Keratinocyte (primary cell): Measurements from ENCODE around the gene NPIPA1. TPM values are rescaled to one million over a fixed set of nuclear protein-coding genes. Genes with fewer than 3 reads are reported as not detected.
"Not testable (repeated sequence)": the region's sequence is repeated elsewhere in the genome, so short reads cannot be mapped to it uniquely, and the experiment has no call there.

Experiments used
- DNase-seq: peaks from one replicate; pipeline ENCODE4 v3.0.0-alpha.2; 2011; ENCODE audit warnings: low read depth, missing footprints, low spot score
- FAIRE-seq: peaks from 2 replicates; lab custom pipeline; 2011; peaks lifted over from hg19 to GRCh38; lab: Jason Lieb, UNC
- H2AFZ ChIP-seq: 2 replicates; pipeline ENCODE4 v1.6.0; 2012; ENCODE audit warnings: low read length, control low read depth, inconsistent platforms; ENCODE audit not compliant: control insufficient read depth
- H3K27ac ChIP-seq: 2 replicates; pipeline ENCODE4 v1.5.1; 2011; ENCODE audit warnings: low read length; ENCODE audit not compliant: control insufficient read depth, insufficient read depth
- H3K27me3 ChIP-seq: 3 replicates; pipeline ENCODE4 v1.6.0; 2011; ENCODE audit warnings: low read length; ENCODE audit not compliant: control insufficient read depth, insufficient read depth; ENCODE audit errors: extremely low read depth
- H3K36me3 ChIP-seq, 2 experiments: 2 replicates in 1 of 2; 3 replicates in 1 of 2; pipeline ENCODE4 v1.5.1; 2011; ENCODE audit warnings: low read length in 2 of 2, mild to moderate bottlenecking in 1 of 2; ENCODE audit not compliant: control insufficient read depth in 2 of 2, insufficient read depth in 2 of 2; ENCODE audit errors: extremely low read depth in 1 of 2
- H3K4me1 ChIP-seq: 3 replicates; pipeline ENCODE4 v1.5.1; 2011; ENCODE audit warnings: low read length; ENCODE audit not compliant: control insufficient read depth, insufficient read depth; ENCODE audit errors: extremely low read depth
- H3K4me2 ChIP-seq: 3 replicates; pipeline ENCODE4 v1.6.0; 2011; ENCODE audit warnings: low read depth, low read length; ENCODE audit not compliant: control insufficient read depth, insufficient read depth; ENCODE audit errors: extremely low read depth
- H3K4me3 ChIP-seq, 3 experiments: fragments of 200-600 bp in 1 of 3; sonication (generic) in 1 of 3; 2 replicates in 2 of 3; 3 replicates in 1 of 3; pipeline ENCODE4 v1.5.1; 2011 to 2016; ENCODE audit warnings: low read length in 3 of 3, mild to moderate bottlenecking in 3 of 3, control low read depth in 2 of 3, inconsistent platforms in 1 of 3, low read depth in 1 of 3, mixed read lengths in 1 of 3, mixed run types in 1 of 3, moderate library complexity in 1 of 3; ENCODE audit not compliant: control insufficient read depth in 2 of 3, insufficient read depth in 2 of 3; ENCODE audit errors: extremely low read depth in 1 of 3
- H3K79me2 ChIP-seq: 2 replicates; pipeline ENCODE4 v1.6.0; 2012; ENCODE audit warnings: low read length; ENCODE audit not compliant: control insufficient read depth, insufficient read depth
- H3K9ac ChIP-seq: 3 replicates; pipeline ENCODE4 v1.6.0; 2011; ENCODE audit warnings: low read length; ENCODE audit not compliant: control insufficient read depth, insufficient read depth; ENCODE audit errors: extremely low read depth
- H3K9me1 ChIP-seq: 3 replicates; pipeline ENCODE4 v1.6.0; 2011; ENCODE audit warnings: low read length; ENCODE audit not compliant: control insufficient read depth, insufficient read depth; ENCODE audit errors: extremely low read depth
- H3K9me3 ChIP-seq: 2 replicates; pipeline ENCODE4 v1.5.1; 2012; ENCODE audit warnings: low read depth, low read length; ENCODE audit not compliant: control insufficient read depth
- H4K20me1 ChIP-seq: 3 replicates; pipeline ENCODE4 v1.6.0; 2011; ENCODE audit warnings: low read length; ENCODE audit not compliant: control insufficient read depth, insufficient read depth; ENCODE audit errors: extremely low read depth
- dilution Hi-C: fragments of 300-500 bp; cut with MboI; formaldehyde crosslinking; loops from one replicate; pipeline ENCODE4 v1.7.0; 2020; ENCODE audit warnings: low sequenced_read_pairs; ENCODE audit not compliant: extremely low pct_ligation_motif_present
- polyA plus RNA-seq, 5 experiments: library from polyadenylated mRNA; depleted of rRNA in 3 of 5; stranded (reverse) in 3 of 5; stranded (forward) in 1 of 5; unstranded in 1 of 5; fragments of >200 nt; gene quantifications; 1 replicate in 1 of 5; 2 replicates in 3 of 5; 3 replicates in 1 of 5; pipeline versions ENCODE4 v1.2.1 to v1.2.3, GENCODE V29; 2011 to 2012; ENCODE audit warnings: missing spikeins in 2 of 5, low read depth in 1 of 5, low replicate concordance in 1 of 5

The NPIPA1 gene
- polyA plus RNA-seq, 1 donor (not counting 4 experiments of a cell fraction or from before 2014, with no cell fraction given), result 37.2 TPM

GRCh38 chr16:14912588-14912987 lies 24.7 kb upstream of the NPIPA1 start:
- H4K20me1 ChIP-seq, H3K27me3 ChIP-seq, DNase-seq, H3K36me3 ChIP-seq, FAIRE-seq, H3K9ac ChIP-seq, H3K4me3 ChIP-seq, H2AFZ ChIP-seq, H3K4me1 ChIP-seq, dilution Hi-C loops, H3K9me1 ChIP-seq, H3K4me2 ChIP-seq, H3K9me3 ChIP-seq, H3K79me2 ChIP-seq, H3K27ac ChIP-seq: not testable (repeated sequence)

GRCh38 chr16:14918504-14918903 lies 18.7 kb upstream of the NPIPA1 start:
- H3K27me3 ChIP-seq, H3K9me3 ChIP-seq, H3K36me3 ChIP-seq, H3K4me1 ChIP-seq, FAIRE-seq, H3K9ac ChIP-seq, H3K4me3 ChIP-seq, H2AFZ ChIP-seq, dilution Hi-C loops, DNase-seq, H3K27ac ChIP-seq, H4K20me1 ChIP-seq, H3K4me2 ChIP-seq, H3K79me2 ChIP-seq, H3K9me1 ChIP-seq: not testable (repeated sequence)

- DNase-seq, H3K9me1 ChIP-seq, dilution Hi-C loops: not testable (repeated sequence)
Measured at GRCh38 chr16:14919837-14920600, 17.2 kb upstream of the NPIPA1 start.

GRCh38 chr16:14922285-14922684 lies 15.0 kb upstream of the NPIPA1 start:
- H3K9me1 ChIP-seq, FAIRE-seq, H3K4me3 ChIP-seq, H2AFZ ChIP-seq, H3K9me3 ChIP-seq, DNase-seq, H3K27me3 ChIP-seq, H3K4me1 ChIP-seq, H3K9ac ChIP-seq, dilution Hi-C loops, H4K20me1 ChIP-seq, H3K79me2 ChIP-seq, H3K36me3 ChIP-seq, H3K4me2 ChIP-seq, H3K27ac ChIP-seq: not testable (repeated sequence)

More at GRCh38 chr16:14919837-14920600, 17.2 kb upstream of the NPIPA1 start:
- not testable (repeated sequence) for H3K4me3 ChIP-seq, H4K20me1 ChIP-seq, H3K9ac ChIP-seq, H3K9me3 ChIP-seq, H3K27ac ChIP-seq, FAIRE-seq, H3K36me3 ChIP-seq, H3K27me3 ChIP-seq, H3K4me1 ChIP-seq, H3K4me2 ChIP-seq, H3K79me2 ChIP-seq, H2AFZ ChIP-seq

GRCh38 chr16:14922968-14923367 lies 14.3 kb upstream of the NPIPA1 start:
- H3K27ac ChIP-seq, H3K9ac ChIP-seq, H3K4me2 ChIP-seq, H3K4me3 ChIP-seq, H3K27me3 ChIP-seq, H3K9me1 ChIP-seq, H4K20me1 ChIP-seq, H3K9me3 ChIP-seq, FAIRE-seq, H3K79me2 ChIP-seq, H3K36me3 ChIP-seq, H3K4me1 ChIP-seq, H2AFZ ChIP-seq, DNase-seq, dilution Hi-C loops: not testable (repeated sequence)
